Measurements from ENCODE around the gene FTL.

GRCh38 chr19:48977061-48977460 lies 12.0 kb downstream of the FTL start:
- TF ChIP-seq POLR2A (IDR thresholded peaks at IDR 0.05): no peak
- no peak for TF ChIP-seq CTCF (IDR thresholded peaks at IDR 0.05)
